GM12878 (cell line): ENCODE data around the gene ATN1.

Source experiments
- FOXK2 ChIP-seq: fragments of 450-650 bp; IDR thresholded peaks from 2 replicates; pipeline ENCODE4 v1.6.1; 2017; ENCODE audit warnings: mild to moderate bottlenecking, moderate library complexity
- FOXM1 ChIP-seq: IDR thresholded peaks from 2 replicates; pipeline ENCODE4 v1.6.1; 2012; ENCODE audit warnings: low read depth, mild to moderate bottlenecking, inconsistent platforms, low read length, moderate library complexity
- MTA3 ChIP-seq: IDR thresholded peaks from 2 replicates; pipeline ENCODE4 v1.6.1; 2012; ENCODE audit warnings: low read length, inconsistent platforms, borderline replicate concordance
- NFYB ChIP-seq: IDR thresholded peaks from 2 replicates; pipeline ENCODE4 v1.6.1; 2011; ENCODE audit warnings: low read depth, mild to moderate bottlenecking, low read length, improper control_type of control experiment, moderate library complexity; ENCODE audit not compliant: insufficient read depth
- PRDM15 ChIP-seq: fragments of 450-650 bp; formaldehyde crosslinking; IDR thresholded peaks from 2 replicates; pipeline ENCODE4 v1.4.0; 2020; ENCODE audit warnings: mild to moderate bottlenecking, moderate library complexity
- TF ChIP-seq, protein P1 (sequence below): IDR thresholded peaks from 2 replicates; pipeline ENCODE4 v1.6.1; 2011; ENCODE audit warnings: low read depth, low read length, improper control_type of control experiment, borderline replicate concordance
- TF ChIP-seq, protein P2 (sequence below): fragments of 450-650 bp; IDR thresholded peaks from 2 replicates; pipeline ENCODE4 v1.6.1; 2014; ENCODE audit warnings: mild to moderate bottlenecking
- TF ChIP-seq, protein P3 (sequence below): IDR thresholded peaks from 2 replicates; pipeline ENCODE4 v1.6.1; 2012; ENCODE audit warnings: mild to moderate bottlenecking, low read depth, low read length

- TF ChIP-seq FOXM1 (no peak), NFYB (no peak), MTA3 (no peak), FOXK2 (no peak), PRDM15 (CRISPR knock-in tag) (no peak)
- TF ChIP-seq, protein P1, sequence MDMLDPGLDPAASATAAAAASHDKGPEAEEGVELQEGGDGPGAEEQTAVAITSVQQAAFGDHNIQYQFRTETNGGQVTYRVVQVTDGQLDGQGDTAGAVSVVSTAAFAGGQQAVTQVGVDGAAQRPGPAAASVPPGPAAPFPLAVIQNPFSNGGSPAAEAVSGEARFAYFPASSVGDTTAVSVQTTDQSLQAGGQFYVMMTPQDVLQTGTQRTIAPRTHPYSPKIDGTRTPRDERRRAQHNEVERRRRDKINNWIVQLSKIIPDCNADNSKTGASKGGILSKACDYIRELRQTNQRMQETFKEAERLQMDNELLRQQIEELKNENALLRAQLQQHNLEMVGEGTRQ: no peak
- TF ChIP-seq, protein P2, sequence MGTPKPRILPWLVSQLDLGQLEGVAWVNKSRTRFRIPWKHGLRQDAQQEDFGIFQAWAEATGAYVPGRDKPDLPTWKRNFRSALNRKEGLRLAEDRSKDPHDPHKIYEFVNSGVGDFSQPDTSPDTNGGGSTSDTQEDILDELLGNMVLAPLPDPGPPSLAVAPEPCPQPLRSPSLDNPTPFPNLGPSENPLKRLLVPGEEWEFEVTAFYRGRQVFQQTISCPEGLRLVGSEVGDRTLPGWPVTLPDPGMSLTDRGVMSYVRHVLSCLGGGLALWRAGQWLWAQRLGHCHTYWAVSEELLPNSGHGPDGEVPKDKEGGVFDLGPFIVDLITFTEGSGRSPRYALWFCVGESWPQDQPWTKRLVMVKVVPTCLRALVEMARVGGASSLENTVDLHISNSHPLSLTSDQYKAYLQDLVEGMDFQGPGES: no peak
- TF ChIP-seq, protein P3, sequence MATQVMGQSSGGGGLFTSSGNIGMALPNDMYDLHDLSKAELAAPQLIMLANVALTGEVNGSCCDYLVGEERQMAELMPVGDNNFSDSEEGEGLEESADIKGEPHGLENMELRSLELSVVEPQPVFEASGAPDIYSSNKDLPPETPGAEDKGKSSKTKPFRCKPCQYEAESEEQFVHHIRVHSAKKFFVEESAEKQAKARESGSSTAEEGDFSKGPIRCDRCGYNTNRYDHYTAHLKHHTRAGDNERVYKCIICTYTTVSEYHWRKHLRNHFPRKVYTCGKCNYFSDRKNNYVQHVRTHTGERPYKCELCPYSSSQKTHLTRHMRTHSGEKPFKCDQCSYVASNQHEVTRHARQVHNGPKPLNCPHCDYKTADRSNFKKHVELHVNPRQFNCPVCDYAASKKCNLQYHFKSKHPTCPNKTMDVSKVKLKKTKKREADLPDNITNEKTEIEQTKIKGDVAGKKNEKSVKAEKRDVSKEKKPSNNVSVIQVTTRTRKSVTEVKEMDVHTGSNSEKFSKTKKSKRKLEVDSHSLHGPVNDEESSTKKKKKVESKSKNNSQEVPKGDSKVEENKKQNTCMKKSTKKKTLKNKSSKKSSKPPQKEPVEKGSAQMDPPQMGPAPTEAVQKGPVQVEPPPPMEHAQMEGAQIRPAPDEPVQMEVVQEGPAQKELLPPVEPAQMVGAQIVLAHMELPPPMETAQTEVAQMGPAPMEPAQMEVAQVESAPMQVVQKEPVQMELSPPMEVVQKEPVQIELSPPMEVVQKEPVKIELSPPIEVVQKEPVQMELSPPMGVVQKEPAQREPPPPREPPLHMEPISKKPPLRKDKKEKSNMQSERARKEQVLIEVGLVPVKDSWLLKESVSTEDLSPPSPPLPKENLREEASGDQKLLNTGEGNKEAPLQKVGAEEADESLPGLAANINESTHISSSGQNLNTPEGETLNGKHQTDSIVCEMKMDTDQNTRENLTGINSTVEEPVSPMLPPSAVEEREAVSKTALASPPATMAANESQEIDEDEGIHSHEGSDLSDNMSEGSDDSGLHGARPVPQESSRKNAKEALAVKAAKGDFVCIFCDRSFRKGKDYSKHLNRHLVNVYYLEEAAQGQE: no peak
These were observed 40.7 kb downstream of the ATN1 start for GRCh38 chr12:6968426-6968825.
